NB4 (cell line): ENCODE data around the gene VWC2.

Source experiments
- DNase-seq: peaks from one replicate; pipeline ENCODE4 v3.0.0; 2010; ENCODE audit warnings: low read depth
- H3K4me3 ChIP-seq: one replicate; pipeline ENCODE4 v1.5.1; 2011; ENCODE audit warnings: mild to moderate bottlenecking, low read depth, low read length, moderate library complexity
- MAX ChIP-seq: IDR thresholded peaks from 2 replicates; pipeline ENCODE4 v1.6.1; 2011; ENCODE audit warnings: low read depth, low read length
- MYC ChIP-seq: IDR thresholded peaks from 2 replicates; pipeline ENCODE4 v1.6.1; 2011; ENCODE audit warnings: low read depth, low read length
- POLR2A ChIP-seq: IDR thresholded peaks from 2 replicates; pipeline ENCODE4 v1.6.1; 2011; ENCODE audit warnings: mild to moderate bottlenecking; ENCODE audit not compliant: insufficient read length; ENCODE audit errors: extremely low read depth
- TF ChIP-seq, protein P1 (sequence below): IDR thresholded peaks from one replicate; pipeline ENCODE4 v1.5.1; 2012; ENCODE audit warnings: low read depth, low read length

The VWC2 gene

GRCh38 chr7:49893131-49893530, 119.7 kb downstream of the VWC2 start:
- no peak for TF ChIP-seq MAX
- no peak for TF ChIP-seq POLR2A
- no peak for TF ChIP-seq MYC
- TF ChIP-seq, protein P1, sequence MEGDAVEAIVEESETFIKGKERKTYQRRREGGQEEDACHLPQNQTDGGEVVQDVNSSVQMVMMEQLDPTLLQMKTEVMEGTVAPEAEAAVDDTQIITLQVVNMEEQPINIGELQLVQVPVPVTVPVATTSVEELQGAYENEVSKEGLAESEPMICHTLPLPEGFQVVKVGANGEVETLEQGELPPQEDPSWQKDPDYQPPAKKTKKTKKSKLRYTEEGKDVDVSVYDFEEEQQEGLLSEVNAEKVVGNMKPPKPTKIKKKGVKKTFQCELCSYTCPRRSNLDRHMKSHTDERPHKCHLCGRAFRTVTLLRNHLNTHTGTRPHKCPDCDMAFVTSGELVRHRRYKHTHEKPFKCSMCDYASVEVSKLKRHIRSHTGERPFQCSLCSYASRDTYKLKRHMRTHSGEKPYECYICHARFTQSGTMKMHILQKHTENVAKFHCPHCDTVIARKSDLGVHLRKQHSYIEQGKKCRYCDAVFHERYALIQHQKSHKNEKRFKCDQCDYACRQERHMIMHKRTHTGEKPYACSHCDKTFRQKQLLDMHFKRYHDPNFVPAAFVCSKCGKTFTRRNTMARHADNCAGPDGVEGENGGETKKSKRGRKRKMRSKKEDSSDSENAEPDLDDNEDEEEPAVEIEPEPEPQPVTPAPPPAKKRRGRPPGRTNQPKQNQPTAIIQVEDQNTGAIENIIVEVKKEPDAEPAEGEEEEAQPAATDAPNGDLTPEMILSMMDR: no peak
- no peak overlapping the region for H3K4me3 ChIP-seq
- DNase-seq: no peak

GRCh38 chr7:49894543-49894942, 121.1 kb downstream of the VWC2 start:
- no peak overlapping the region for H3K4me3 ChIP-seq
- TF ChIP-seq, protein P1: no peak
- TF ChIP-seq MAX: no peak
- no peak for TF ChIP-seq POLR2A
- no peak for TF ChIP-seq MYC
- no peak for DNase-seq

GRCh38 chr7:49911909-49912308, 138.5 kb downstream of the VWC2 start:
- DNase-seq: no peak
- no peak overlapping the region for H3K4me3 ChIP-seq
- no peak for TF ChIP-seq MAX
- TF ChIP-seq, protein P1: no peak
- TF ChIP-seq MYC: no peak
- no peak for TF ChIP-seq POLR2A

DNA sequence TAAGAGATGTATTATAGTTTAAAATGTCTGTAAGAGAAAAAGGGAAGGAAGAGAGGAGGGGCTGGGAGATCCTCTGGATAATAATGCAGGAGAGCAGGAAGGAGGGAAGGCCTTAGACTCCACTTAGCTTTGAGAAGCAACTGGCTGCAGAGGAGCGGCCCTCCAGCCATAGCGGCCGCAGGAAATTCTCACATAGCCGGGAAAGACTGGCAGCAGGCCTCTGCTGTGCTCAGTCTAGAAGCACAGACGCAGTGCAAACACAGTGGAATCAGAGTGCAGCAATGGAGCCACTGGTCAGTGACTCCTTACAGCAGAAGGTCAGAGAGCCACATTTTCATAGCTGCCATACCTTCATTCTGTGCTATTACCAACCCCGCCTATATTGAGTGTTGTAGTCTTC, 153.3 kb downstream of the VWC2 start:
- DNase-seq: no peak
- no peak overlapping the region for H3K4me3 ChIP-seq
- no peak for TF ChIP-seq MYC
- TF ChIP-seq POLR2A: no peak
- TF ChIP-seq, protein P1: no peak
- no peak for TF ChIP-seq MAX

DNA sequence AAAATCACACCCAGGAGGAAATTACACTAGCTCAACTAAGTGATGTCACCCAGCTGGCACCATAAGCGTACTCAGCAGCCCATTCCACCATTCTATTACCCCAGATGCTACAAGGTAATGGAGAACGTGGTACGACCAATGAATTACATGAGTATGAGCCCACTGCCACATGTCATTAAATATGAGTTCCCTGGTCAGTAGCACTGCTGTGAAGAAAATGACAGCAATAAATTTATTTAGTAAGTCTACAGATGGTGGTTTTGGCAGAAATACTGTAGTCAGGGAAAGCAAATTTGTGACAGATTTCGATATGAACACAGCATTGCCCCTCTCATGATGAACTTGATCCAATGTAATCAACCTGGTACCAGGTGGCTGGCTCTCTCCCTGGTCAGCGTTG, 154.2 kb downstream of the VWC2 start:
- TF ChIP-seq POLR2A (no peak), MYC (no peak), MAX (no peak)
- TF ChIP-seq, protein P1: no peak
- no peak for DNase-seq
- H3K4me3 ChIP-seq: no peak overlapping the region

GRCh38 chr7:49928787-49929186, 155.3 kb downstream of the VWC2 start:
- no peak for DNase-seq
- no peak overlapping the region for H3K4me3 ChIP-seq
- no peak for TF ChIP-seq MYC
- no peak for TF ChIP-seq MAX
- TF ChIP-seq, protein P1: no peak
- no peak for TF ChIP-seq POLR2A
